VCaP (cell line): ENCODE measurements around the gene TUBB4B.

ENCODE experiments used
- H3K27ac ChIP-seq: fragments of 450-650 bp; 2 replicates; pipeline ENCODE4 v1.5.1; 2017
- TF ChIP-seq, protein P1 (sequence below): fragments of 450-650 bp; conservative IDR thresholded peaks from 2 replicates; pipeline ENCODE4 v1.5.1; 2017; ENCODE audit warnings: mild to moderate bottlenecking, moderate library complexity

Gene TUBB4B

DNA sequence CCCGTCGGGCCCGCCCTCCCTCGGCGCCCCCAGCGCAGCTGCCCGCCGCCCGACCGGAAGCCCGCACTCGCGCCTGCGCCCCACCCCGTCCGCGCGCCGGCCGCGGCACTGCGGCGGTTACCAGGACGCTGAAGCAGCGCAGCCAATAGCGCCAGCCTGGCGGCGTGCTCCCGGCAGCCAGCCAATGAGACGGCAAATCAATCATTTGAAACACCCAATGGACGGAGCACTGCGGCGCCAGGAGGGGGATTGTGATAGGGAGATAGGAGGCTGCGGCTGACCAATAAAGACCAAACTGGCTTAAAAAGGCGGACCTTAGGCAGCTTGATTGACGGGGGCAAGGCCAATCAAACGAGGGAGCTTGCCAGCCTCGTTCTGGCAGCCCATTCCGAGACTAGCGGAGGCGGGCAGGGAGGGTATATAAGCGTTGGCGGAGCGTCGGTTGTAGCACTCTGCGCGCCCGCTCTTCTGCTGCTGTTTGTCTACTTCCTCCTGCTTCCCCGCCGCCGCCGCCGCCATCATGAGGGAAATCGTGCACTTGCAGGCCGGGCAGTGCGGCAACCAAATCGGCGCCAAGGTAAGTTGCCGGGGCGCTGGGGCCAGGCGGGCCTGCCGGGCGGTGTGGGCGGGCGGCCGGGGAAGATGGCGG is at the start of gene TUBB4B:
TSS of gene TUBB4B (plus strand) at position 447 of the 649 bp plus-strand sequence. CDS start at position 521, 74 bp downstream.
- TF ChIP-seq, protein P1, sequence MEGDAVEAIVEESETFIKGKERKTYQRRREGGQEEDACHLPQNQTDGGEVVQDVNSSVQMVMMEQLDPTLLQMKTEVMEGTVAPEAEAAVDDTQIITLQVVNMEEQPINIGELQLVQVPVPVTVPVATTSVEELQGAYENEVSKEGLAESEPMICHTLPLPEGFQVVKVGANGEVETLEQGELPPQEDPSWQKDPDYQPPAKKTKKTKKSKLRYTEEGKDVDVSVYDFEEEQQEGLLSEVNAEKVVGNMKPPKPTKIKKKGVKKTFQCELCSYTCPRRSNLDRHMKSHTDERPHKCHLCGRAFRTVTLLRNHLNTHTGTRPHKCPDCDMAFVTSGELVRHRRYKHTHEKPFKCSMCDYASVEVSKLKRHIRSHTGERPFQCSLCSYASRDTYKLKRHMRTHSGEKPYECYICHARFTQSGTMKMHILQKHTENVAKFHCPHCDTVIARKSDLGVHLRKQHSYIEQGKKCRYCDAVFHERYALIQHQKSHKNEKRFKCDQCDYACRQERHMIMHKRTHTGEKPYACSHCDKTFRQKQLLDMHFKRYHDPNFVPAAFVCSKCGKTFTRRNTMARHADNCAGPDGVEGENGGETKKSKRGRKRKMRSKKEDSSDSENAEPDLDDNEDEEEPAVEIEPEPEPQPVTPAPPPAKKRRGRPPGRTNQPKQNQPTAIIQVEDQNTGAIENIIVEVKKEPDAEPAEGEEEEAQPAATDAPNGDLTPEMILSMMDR: no peak

DNA sequence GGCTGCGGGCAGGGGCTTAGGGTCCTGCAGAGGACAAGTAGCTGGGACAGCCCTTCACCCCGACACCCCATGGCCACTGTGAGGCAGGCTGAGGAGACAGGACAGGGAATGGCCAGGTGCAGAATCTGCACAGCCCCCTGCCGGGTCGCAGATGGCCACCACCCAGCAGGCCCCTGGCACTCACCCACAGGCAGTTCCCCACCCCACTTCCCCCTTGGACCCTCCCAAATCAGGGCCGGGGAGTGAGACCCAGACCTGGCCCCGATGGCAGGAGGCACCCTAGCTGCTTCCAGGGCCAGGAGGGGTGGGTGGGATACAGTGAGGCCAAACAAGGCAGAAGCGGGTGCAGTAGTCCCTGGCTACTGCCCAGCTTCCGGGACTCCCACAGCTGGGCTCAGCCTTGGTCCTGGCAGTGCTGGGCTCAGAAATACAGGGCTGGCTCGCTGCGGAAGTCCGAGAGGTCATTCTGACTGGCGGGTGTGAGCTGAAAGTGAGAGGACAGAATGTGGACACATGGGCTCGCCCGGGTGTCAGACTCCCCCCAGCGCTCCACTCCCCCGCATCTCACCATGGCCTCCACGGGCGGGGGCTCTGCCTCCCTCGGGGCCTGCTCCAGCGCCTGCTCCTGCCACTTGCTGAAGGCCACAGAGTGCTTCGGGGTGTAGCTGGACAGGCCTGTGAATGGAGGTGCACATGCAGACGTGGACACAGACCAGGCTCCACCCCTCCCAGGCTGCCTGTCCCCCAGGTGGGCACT is 49.2 kb upstream of the TUBB4B start:
- TF ChIP-seq, protein P1: no peak
- peak overlapping the region; percentile 97 for H3K27ac ChIP-seq

More for the DNA sequence above, at the start of gene TUBB4B:
- H3K27ac ChIP-seq: peak within 1 kb of the TSS; percentile 100

DNA sequence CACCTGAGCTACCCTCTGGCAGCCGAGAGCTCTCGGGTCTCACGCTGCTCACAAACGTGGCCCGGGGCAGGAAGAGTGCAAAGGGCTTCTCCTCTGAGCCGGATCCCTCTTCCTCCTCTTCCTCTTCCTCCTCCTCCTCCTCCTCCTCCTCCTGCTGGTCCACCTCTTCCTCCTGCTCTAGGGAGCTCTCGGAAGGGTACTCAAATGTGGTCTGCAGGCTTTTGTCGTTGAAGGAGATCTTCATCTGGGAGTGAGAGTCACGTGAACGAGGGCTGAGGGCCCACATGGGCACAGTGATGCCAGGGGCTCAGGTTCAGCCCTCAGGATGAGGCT is 48.7 kb upstream of the TUBB4B start:
- TF ChIP-seq, protein P1: no peak
- H3K27ac ChIP-seq: peak overlapping the region; percentile 97

DNA sequence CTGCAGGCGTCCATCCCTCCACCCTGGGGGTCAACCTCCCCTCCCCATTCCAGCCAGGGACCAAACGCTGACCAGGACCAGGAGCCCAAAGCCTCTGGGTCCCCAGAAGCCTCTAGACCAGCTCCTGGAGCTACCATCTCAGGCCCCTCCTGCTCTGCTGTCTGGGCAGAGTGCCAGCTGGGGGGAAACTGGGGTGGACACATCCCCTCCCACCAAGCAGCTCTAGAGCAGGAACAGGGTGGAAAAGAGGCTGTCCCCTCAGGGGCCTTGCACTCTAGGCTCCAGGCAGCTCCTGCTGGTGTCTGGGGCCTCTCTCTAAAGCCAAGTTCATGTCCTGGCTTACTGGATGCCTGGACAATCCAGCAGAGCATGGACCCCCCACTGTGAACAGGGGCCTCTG is 48.2 kb upstream of the TUBB4B start:
- peak overlapping the region; percentile 97; the same call in 1 of the 2 replicates for H3K27ac ChIP-seq
- TF ChIP-seq, protein P1: no peak

DNA sequence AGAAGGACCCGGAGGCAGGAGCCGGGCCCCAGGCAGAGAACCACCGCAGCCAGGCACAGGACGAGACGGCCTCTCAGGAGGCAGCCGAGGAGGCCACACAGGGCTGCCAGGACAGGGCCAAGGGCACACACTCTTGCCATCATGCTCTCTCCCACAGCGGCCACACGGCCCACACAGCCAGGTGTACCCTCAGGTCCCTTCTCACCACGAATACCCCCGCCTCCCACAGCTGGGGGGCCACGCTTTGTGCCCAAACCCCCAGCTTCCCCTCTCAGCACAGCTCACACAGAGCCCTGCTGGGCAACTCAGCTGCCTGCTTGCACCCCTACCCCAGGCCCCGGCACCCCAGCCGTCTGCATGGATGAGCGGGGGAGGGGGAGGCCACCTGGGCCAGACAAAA is 47.3 kb upstream of the TUBB4B start:
- H3K27ac ChIP-seq: peak overlapping the region; percentile 97
- TF ChIP-seq, protein P1: no peak

DNA sequence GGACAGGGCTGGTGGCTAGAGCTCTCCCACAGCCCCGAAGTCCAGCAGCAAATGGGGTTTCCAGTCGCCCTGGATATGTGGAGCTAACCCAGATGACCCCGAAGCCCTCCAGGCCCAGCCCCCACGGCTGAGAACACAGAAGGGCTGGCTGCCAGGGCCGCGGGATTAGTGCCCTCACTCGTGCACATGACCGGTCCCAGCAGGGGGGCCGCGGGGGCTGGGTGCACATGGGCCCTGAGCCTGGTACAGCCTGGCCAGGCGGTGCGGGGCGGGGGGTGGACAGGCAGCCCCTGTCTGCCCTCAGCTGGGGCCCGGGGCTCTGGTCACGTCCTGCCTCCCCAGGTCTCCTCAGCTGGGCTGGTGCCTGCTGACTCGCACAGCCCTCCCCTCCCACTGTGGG is 46.7 kb upstream of the TUBB4B start:
- peak overlapping the region; percentile 97 for H3K27ac ChIP-seq
- TF ChIP-seq, protein P1: no peak

DNA sequence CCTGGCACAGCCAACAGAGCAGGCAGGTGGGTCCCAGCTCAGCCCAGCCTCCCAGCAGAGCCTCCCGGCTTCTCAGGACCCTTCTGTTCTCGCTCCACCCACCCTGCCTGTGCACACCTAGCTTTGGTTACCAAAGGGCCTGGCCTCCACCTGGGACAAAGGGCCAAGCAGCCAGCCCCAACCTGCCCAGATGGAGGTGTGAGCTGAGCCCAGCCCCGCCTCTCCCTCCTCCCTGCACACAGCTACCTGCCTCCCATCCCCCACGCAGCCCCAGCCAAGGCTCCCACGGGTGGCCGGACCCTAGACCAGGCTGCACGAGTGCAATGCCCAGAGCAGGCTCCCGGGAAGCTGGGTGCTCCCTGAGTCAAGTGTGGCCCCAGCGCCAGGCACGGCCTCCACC is 46.2 kb upstream of the TUBB4B start:
- peak overlapping the region; percentile 97 for H3K27ac ChIP-seq
- TF ChIP-seq, protein P1: no peak
